NCI-H2107 treated with DMSO at 0.1 percent for 48 hours (cell line): ENCODE measurements around the gene IL9R.
A peak's percentile ranks its signal among the peaks of the same experiment; 100 is the strongest.
"Not testable (repeated sequence)": the region's sequence is repeated elsewhere in the genome, so short reads cannot be mapped to it uniquely, and the experiment has no call there.

Experiments used
- DNase-seq: peaks from one replicate; lab custom pipeline; 2025; ENCODE audit not compliant: unreplicated experiment; lab: John Stamatoyannopoulos, UW

IL9R gene, protein sequence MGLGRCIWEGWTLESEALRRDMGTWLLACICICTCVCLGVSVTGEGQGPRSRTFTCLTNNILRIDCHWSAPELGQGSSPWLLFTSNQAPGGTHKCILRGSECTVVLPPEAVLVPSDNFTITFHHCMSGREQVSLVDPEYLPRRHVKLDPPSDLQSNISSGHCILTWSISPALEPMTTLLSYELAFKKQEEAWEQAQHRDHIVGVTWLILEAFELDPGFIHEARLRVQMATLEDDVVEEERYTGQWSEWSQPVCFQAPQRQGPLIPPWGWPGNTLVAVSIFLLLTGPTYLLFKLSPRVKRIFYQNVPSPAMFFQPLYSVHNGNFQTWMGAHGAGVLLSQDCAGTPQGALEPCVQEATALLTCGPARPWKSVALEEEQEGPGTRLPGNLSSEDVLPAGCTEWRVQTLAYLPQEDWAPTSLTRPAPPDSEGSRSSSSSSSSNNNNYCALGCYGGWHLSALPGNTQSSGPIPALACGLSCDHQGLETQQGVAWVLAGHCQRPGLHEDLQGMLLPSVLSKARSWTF

GRCh38 chrX:155997436-155997835 lies at the start of gene IL9R:
IL9R (plus strand) TSS chrX:155997696; CDS start chrX:155997760, 64 bp downstream.
- no peak for DNase-seq

DNA sequence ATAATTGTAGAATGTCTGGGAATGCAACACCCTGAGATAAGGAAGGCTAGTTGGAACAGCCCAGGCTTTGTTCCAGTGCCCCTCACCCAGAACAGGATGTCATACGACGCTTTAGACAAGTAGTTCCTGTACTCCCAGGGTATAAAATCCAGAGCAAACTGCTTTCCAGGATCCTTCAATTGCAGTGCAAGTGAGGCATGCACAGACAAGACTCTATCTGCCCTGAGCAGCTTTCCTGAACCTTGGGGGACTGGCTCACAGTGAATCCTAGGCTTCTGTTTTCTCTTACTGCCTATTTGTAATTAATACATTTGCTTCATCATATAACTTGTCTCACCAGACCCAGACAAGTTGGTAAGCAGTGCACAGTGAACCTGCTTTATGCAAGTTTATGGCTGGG lies 48.4 kb upstream of the IL9R start:
- no peak for DNase-seq

DNA sequence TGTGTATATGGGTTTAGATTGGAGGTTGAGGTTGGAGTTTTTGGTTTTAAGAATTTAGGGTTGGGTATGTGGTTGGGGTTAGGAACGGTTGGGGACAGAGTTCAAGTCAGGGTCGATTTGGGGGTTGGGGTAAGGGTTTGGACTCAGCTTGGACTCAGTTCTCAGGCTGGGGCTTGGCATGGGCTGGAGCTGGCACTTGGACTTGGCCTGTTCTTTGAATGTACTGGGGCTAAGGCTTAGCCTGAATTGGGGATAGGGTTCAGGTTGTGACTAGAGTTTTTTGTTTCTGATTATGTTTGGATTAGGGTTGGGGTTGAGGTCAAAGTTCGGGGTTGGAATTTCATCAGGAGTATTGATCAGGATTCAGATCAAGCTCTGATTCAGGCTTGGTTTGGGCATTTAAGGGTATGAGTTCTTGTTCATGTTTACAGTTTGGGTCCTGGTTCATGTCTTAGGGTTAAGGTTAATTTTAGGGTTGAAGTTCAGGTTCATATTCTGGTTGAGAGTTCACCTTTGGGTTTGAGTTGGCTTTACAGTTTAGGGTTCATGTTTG lies 46.2 kb upstream of the IL9R start:
- no peak for DNase-seq

- DNase-seq, result no peak
Measured at GRCh38 chrX:155953055-155953454, 44.4 kb upstream of the IL9R start.

DNA sequence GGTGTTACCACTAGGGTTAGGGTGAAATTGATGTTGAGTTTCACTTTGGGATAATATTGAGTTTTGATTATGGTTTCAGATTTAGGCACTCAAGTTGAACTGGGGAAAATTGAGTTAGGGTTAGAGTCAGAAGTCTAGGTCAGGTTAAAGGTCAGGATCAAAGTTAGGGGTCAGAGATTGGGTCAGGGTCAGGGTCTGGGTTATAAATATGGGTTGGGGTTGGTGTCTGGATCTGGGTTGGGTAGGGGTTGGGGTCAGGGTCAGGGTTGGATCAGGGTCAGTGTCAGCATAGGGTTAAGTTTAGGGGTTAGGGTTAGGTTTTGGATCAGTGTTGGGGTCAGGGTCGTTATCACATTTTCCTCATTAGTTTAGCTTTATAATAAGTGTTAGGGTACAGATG lies 42.7 kb upstream of the IL9R start:
- no peak for DNase-seq

- no peak for DNase-seq
Measured at GRCh38 chrX:155956099-155956498, 41.4 kb upstream of the IL9R start.

GRCh38 chrX:155956649-155957048 lies 40.8 kb upstream of the IL9R start:
- DNase-seq, result no peak

- no peak for DNase-seq
Measured at GRCh38 chrX:155957843-155958242, 39.7 kb upstream of the IL9R start.

- DNase-seq, result no peak
Measured at GRCh38 chrX:155959018-155959587, 38.4 kb upstream of the IL9R start.

DNA sequence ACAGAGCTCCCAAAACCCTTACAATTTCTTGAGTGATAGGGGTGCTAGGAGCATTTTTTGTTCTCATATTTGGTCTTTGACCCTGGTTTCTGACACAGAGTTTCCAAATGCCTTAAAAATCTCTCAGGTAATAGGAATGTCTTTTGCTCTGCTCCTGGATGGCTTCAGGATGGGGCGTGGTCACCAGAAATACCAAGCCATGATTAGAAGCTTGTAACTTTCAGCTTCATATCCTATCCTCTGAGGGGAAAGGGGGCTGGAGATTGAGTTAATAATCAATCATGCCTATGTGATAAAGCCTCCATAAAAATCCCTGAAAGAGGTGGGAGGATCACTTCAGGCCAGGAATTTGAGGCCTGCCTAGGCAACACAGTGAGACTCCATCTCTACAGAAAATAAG lies 34.6 kb upstream of the IL9R start:
- DNase-seq, result no peak

DNA sequence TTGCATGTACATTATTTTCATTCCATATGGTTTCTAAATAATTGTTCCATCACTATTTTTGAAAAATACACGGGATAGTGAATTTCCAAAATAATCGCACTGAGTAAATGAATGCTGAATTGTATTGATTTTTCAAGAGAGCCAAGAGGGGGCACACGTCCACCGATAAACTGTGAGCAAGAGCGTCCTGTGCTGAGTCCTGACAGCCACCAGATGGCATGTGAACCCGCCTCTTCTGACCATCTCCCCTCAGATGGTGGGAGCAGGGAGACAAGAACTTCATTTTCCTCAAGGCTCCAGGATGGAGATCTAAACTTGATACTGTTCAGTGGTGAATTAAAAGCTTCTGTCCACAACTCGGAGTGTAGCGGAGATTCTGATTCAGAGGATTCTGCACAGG lies 30.6 kb upstream of the IL9R start:
- peak; percentile 64 for DNase-seq

DNA sequence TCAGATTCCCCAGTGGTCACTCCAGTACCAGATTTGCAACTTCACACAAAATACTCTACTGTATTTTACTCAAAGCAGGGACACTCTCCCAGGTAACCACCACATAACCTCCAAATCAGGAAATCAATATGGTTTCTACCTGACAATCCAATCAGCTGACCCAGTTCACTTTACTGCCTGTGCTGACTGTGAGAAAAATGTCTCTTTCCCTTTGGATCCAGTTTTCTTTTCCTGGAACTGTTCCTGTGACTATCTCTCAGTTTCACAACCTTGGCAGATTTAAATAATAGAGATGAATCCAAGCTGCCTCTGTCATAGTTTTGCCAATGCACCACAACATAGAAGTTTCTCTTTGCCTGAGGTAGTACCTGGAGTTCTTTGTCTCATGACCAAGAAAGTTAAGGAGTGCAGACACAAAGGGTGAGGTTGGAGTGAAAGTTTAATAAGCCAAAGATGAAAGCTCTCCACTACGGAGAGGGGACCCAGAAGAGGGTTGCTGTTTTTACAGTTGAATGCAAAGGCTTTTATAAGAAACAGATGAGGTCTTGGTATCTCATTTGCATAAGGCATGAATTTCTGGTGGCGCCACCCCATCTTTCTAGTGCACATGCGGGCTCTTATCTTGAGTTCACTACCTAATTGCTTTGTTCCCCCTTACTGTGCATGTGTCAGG lies 29.7 kb upstream of the IL9R start:
- DNase-seq, result no peak

DNA sequence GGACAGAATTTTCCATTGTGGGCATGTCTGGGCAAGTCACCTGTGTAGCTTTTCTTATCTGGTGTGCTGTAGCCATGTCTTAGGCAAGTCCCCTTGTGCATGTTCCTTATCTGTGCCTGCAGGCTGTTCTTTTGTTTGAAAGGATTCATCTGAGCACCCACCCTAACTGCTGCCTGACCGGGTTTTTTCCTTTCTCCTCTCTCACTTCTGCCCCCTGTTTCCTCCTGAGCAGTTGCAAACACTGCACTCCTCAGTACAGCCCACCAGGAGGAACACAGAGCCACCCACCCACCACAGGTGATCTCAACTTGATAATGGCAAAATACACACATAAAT lies 29.2 kb upstream of the IL9R start:
- no peak for DNase-seq

GRCh38 chrX:155968791-155969190 lies 28.7 kb upstream of the IL9R start:
- no peak for DNase-seq

DNA sequence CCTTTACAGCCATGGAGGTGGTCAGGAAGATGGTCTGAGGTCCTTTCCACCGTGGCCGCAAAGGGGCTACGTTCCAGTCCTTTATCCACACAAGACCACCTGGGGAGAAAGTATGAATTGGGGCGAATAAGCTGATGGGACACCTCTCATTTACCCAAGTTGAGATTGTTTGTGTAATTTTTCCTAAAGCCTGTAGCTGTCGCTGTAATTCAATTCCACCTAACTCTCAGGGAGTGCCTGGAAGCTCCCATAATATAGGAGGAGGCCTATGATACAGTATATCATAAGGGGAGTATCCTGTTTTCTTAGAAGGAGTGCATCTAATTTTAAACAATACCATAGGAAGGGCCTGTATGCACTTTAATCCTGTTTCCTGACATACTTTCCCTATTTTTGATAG lies 25.8 kb upstream of the IL9R start:
- DNase-seq, result not testable (repeated sequence)

GRCh38 chrX:155972241-155972640 lies 25.3 kb upstream of the IL9R start:
- DNase-seq, result not testable (repeated sequence)

DNA sequence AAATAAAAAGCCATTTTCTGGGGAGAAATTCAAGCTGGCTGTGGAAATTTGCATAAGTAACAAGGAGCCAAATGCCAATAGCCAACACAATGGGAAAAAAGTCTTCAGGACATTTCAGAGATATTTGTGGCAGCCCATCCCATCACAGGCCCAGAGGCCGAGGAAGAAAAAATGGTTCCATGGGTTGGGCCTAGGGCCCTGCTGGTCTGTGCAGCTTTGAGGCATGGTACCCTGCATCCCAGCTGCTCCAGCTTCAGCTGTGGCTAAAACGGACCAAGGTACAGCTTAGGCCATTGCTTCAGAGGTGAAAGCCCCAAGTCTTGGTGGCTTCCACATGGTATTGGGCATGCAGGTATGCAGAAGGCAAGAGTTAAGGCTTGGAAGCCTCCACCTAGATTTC lies 14.2 kb upstream of the IL9R start:
- no peak for DNase-seq

DNA sequence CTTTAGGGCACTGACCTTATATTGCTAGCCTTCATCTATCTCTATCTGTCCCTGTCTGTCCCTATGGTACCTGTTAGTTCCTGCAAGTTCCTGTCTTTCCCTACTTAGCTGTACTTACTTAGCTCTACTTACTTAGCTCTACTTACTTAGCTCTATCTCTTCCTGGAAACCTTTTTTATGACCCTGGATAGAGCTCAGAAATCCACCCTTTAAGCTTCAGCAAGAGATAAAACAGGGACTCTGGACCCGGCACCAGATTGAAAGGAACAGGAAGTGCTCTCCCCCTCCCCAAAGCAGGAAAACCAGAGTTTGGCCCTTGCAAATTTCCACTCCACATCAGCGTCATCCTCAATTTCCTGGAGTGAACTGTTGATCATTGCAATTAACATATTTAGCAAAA lies 12.3 kb upstream of the IL9R start:
- DNase-seq, result no peak

- DNase-seq, result not testable (repeated sequence)
Measured at GRCh38 chrX:155986995-155987394, 10.5 kb upstream of the IL9R start.

DNA sequence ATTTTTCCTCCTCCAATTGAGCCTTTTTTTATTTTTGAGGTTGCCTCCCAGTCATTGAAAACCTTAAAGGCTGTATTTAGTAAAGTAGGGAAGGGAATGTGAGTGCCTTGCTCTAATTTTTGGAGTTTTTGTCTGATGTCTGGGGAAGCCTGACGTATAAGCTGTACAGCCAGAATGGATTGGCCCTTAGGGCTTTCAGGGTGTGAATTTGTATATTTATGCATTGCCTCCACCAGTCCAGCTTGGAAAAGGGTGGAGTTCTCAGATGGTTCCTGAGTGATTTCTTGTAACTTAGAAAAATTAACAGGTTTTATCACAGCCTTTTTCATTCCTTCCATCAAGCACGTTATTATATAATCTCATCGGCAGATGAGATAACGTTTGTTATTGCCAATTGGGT lies 8.6 kb upstream of the IL9R start:
- DNase-seq, result no peak

DNA sequence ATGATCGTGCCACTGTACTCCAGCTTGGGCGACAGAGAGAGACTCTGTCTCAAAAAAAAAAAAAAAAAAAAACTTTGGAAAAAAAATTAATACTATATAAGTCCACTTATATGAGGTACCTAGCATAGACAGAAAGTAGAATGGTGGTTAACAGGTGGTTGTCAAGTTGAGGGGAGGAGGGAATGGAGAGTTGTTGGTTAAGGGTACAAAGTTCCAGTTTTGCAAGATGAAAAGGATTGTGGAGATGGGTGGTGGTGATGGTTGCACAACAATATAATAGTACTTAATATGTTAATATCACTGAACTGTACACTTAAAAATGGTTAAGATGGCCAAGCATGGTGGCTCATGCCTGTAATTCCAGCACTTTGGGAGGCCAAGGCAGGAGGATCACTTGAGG lies 4.1 kb upstream of the IL9R start:
- DNase-seq, result no peak

GRCh38 chrX:155995321-155995875 lies 2.1 kb upstream of the IL9R start:
- DNase-seq, result no peak
